Activated CD4-positive, alpha-beta T cell treated with anti-CD3 and anti-CD28 coated beads, Interleukin-2, amount 10 ng/mL, durations not matched to agents 24 days and 14 days (primary cell): Measurements from ENCODE around the gene ZHX3. TPM values are rescaled to one million over a fixed set of nuclear protein-coding genes. Genes with fewer than 3 reads are reported as not detected.
A peak's percentile ranks its signal among the peaks of the same experiment; 100 is the strongest.

Experiments
- DNase-seq: peaks from one replicate; pipeline ENCODE4 v3.0.0; 2022
- H3K27ac Mint-ChIP-seq: one replicate; pipeline ENCODE4 v1.8.0; 2022; ENCODE audit warnings: mild to moderate bottlenecking, mixed read lengths
- H3K27me3 Mint-ChIP-seq: one replicate; pipeline ENCODE4 v1.8.0; 2022; ENCODE audit warnings: mixed read lengths
- H3K36me3 Mint-ChIP-seq: one replicate; pipeline ENCODE4 v1.8.0; 2022; ENCODE audit warnings: low read depth, mild to moderate bottlenecking, mixed read lengths
- H3K4me1 Mint-ChIP-seq: one replicate; pipeline ENCODE4 v1.8.0; 2021; ENCODE audit warnings: mixed read lengths
- H3K4me3 Mint-ChIP-seq: one replicate; pipeline ENCODE4 v1.8.0; 2022; ENCODE audit warnings: mild to moderate bottlenecking, moderate library complexity, mixed read lengths
- H3K9me3 Mint-ChIP-seq: one replicate; pipeline ENCODE4 v1.8.0; 2021; ENCODE audit warnings: mixed read lengths
- intact Hi-C: fragments of 100-400 bp; cut with micrococcal nuclease; formaldehyde crosslinking; loops from one replicate; pipeline ENCODE4 v1.15.1; 2023
- total RNA-seq: library from RNA; stranded (reverse); gene quantifications from 2 replicates; pipeline ENCODE4 v1.2.3, GENCODE V29; 2022

The ZHX3 gene
- total RNA-seq, 1 donor from 2014 or later = 11.7 TPM

DNA sequence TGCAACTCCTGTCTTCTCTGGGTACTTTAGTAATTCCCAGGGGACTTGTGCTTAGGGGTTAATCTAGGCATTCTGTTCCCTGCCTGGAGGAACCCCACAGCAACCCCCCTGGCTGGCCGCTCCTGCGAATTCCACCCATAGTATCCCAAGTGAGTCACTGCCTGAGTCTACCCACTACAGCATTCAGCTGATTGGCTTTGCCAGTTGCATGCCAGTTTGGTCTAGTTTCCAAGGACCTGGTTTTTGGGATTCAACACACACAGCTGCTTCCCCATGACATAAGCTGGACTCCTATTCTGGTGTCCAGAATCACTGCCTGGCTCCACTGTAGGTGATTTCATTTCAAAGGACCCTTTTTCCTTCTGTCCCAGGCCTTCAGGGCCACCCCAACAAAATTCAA, 139.9 kb downstream of the ZHX3 start:
- Mint-ChIP-seq H3K27me3 (no peaks in the 10 kb centered on the region), H3K4me1 (peaks cover 14% of the 10 kb centered on the region), H3K36me3 (peaks cover 58% of the 10 kb centered on the region), H3K27ac (peak overlapping the region; percentile 60), H3K4me3 (no peak overlapping the region), H3K9me3 (no peaks in the 10 kb centered on the region)
- intact Hi-C loops = no loop called here
- DNase-seq = no peak

DNA sequence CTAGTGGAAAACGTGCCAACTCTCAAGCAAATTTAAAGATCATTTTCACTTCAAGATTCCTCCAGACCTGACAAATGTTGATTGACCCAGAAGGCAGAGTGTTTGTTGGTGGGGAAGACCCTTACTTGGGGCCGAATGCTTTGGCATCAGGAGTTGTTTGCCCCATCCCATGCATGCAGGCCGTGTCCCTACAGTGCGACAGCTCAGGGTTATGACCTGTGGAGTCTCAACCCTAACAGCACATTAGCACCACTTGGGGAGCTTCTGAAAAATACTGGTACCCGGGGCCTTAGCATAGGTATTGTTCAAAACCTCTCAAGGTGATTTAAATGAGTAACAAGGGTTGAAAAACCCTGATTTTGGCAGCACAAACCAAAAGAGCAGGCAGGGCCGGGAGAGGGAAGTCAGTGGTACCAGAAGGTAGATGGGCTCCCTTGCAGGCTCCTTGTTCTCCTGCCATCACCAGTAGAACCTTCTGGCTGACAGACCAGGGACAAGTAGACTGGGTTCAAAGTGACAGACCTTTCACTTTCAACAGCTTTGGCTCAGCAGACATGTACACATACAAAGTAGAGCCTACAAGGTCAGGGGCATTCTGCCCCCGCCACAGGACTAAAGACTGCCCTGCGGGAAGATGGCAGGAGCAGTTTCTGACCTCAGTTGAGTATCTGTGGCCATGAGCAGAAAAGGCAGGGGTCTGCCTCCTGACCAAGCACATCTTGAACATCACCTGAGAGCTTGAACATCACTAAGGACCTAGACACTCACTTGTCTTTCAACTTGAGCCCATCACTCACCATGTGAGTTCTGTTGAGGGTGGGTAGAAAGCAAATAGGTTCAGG, 140.6 kb downstream of the ZHX3 start:
- intact Hi-C loops = no loop called here
- H3K27me3 Mint-ChIP-seq = no peaks in the 10 kb centered on the region
- peaks cover 13% of the 10 kb centered on the region for H3K4me1 Mint-ChIP-seq
- no peak for DNase-seq
- H3K27ac Mint-ChIP-seq = peak overlapping the region; percentile 32
- peaks cover 59% of the 10 kb centered on the region for H3K36me3 Mint-ChIP-seq
- no peak overlapping the region for H3K4me3 Mint-ChIP-seq
- no peaks in the 10 kb centered on the region for H3K9me3 Mint-ChIP-seq

DNA sequence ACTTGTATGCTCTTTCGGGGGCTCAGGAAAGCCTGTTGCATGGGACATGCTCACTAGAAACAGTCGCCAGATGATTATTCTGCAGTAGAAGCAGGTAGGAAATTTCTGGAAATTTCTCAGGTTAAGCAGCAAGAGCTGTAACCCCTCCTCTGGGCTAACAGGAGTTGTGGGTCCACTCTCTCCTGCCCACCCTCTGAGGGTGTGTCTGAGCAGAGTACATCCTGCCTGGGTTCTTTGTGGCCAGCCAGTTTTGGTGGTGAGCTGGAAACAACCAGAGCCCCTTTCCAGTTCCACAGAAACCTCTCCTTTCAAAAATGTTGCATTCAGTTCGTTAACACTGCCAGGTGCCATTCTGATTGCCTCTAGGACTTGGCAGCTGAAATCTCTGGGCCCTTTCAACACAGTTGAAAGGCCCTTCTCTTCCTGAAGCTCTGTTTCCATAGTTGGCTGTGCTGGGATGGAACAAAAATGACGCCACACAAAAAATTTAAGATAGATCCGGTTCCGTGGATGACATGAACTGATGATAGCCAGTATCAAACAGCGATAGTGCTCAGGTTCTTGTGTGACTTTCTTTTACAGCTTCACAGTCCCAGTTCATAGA, 141.7 kb downstream of the ZHX3 start:
- intact Hi-C loops = no loop called here
- H3K9me3 Mint-ChIP-seq = no peaks in the 10 kb centered on the region

DNA sequence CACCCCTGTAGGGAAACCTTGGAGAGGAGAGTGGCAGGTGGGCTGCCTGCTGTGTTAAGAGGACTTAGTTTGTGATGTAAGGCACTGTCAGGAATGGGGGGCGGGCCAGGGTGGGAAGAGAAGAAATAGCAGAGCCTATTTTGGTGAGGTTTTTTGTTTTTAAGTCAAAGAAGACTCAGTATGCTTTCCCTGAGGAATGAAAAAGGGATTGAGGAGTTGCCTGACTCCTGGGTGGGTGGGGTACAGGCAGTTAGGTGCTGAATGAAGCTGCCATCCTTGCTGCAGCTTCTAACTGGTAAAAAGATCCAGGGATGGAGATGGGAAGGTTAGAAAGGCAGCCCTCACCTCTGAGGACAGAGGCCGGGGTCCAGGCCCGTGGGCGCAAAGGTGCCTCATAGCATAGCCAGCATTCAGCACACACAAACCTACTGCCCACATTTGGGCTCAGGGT, 142.3 kb downstream of the ZHX3 start:
- no peaks in the 10 kb centered on the region for H3K9me3 Mint-ChIP-seq
- H3K27me3 Mint-ChIP-seq = no peaks in the 10 kb centered on the region
- intact Hi-C loops = no loop called here
- H3K4me1 Mint-ChIP-seq = peaks cover 18% of the 10 kb centered on the region
- no peak for DNase-seq
- peak overlapping the region; percentile 48 for H3K27ac Mint-ChIP-seq
- H3K36me3 Mint-ChIP-seq = peaks cover 69% of the 10 kb centered on the region
- no peak overlapping the region for H3K4me3 Mint-ChIP-seq

More for the DNA sequence above, 141.7 kb downstream of the ZHX3 start:
- Mint-ChIP-seq H3K4me3 (no peak overlapping the region), H3K36me3 (peaks cover 69% of the 10 kb centered on the region), H3K4me1 (peaks cover 18% of the 10 kb centered on the region), H3K27ac (peak overlapping the region; percentile 60), H3K27me3 (no peaks in the 10 kb centered on the region)
- no peak for DNase-seq

DNA sequence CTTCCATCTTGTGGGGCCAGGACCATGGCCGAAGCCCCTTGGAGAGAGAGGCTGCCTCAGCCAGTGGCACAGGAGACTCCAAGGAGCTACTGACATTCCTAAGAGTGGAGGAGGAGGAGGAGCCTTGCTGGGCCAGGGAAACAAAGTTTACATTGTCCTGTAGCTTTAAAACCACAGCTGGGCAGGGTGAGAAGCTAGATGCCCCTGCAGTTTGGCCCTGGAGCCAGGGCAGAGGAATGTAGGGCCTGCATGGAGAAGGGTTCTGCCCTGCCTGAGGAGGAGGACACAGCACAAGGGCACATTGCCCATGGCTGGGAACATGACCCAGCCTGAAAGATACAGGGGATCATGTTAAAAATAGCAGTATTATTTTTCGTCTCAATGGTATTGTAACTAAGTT, 142.7 kb downstream of the ZHX3 start:
- H3K4me1 Mint-ChIP-seq = peaks cover 18% of the 10 kb centered on the region
- no peaks in the 10 kb centered on the region for H3K27me3 Mint-ChIP-seq
- peak overlapping the region; percentile 57 for H3K27ac Mint-ChIP-seq

DNA sequence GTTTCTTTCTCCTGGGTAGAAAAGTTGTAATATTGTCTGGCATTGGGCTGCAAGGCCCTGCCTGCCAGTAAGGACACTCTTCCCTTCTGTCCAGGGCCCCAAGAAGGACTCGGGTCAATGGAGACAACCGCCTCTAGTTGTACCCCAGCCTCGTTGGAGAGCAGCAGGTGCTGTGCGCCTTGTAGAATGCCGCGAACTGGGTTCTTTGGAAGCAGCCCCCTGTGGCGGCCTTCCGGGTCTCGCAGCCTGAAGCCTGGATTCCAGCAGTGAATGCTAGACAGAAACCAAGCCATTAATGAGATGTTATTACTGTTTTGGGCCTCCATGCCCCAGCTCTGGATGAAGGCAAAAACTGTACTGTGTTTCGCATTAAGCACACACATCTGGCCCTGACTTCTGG, 143.2 kb downstream of the ZHX3 start:
- H3K9me3 Mint-ChIP-seq = no peaks in the 10 kb centered on the region
- H3K36me3 Mint-ChIP-seq = peaks cover 72% of the 10 kb centered on the region
- H3K4me1 Mint-ChIP-seq = peaks cover 18% of the 10 kb centered on the region
- no peak overlapping the region for H3K4me3 Mint-ChIP-seq
- no peaks in the 10 kb centered on the region for H3K27me3 Mint-ChIP-seq
- intact Hi-C loops = loop anchor here (5.0 kb wide), 1 partner anchor 37 kb away; the partner anchor contains the start of gene PLCG1
- peak overlapping the region; percentile 57 for H3K27ac Mint-ChIP-seq
- DNase-seq = no peak

More for the DNA sequence above, 142.7 kb downstream of the ZHX3 start:
- no peak for DNase-seq
- Mint-ChIP-seq H3K9me3 (no peaks in the 10 kb centered on the region), H3K36me3 (peaks cover 69% of the 10 kb centered on the region), H3K4me3 (no peak overlapping the region)
- intact Hi-C loops = loop anchor here (5.0 kb wide), 1 partner anchor 37 kb away; the partner anchor contains the start of gene PLCG1

DNA sequence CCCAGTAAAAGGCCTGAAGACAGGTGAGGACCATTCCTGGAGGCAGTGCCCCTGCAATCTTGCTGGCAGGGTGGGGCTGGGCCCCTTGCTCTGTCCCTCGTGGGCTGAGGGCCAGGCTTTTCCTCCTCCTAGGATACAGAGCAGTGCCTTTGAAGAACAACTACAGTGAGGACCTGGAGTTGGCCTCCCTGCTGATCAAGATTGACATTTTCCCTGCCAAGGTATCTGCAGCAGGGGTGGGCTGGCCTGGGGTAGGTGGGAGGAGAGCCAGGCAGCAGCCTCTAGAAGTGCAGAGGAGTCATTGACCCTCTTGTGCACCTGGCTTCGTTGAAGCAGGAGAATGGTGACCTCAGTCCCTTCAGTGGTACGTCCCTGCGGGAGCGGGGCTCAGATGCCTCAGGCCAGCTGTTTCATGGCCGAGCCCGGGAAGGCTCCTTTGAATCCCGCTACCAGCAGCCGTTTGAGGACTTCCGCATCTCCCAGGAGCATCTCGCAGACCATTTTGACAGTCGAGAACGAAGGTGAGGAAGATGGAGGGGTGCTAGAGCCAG, 143.7 kb downstream of the ZHX3 start:
- intact Hi-C loops = loop anchor here (1.0 to 5.0 kb wide), 3 partner anchors 37 to 166 kb away; partner anchors contain the start of genes LPIN3 and PLCG1
- no peaks in the 10 kb centered on the region for H3K9me3 Mint-ChIP-seq
- H3K4me1 Mint-ChIP-seq = peaks cover 18% of the 10 kb centered on the region
- H3K27ac Mint-ChIP-seq = peak overlapping the region; percentile 70
- H3K4me3 Mint-ChIP-seq = no peak overlapping the region
- H3K36me3 Mint-ChIP-seq = peaks cover 73% of the 10 kb centered on the region
- DNase-seq = no peak
- H3K27me3 Mint-ChIP-seq = no peaks in the 10 kb centered on the region

DNA sequence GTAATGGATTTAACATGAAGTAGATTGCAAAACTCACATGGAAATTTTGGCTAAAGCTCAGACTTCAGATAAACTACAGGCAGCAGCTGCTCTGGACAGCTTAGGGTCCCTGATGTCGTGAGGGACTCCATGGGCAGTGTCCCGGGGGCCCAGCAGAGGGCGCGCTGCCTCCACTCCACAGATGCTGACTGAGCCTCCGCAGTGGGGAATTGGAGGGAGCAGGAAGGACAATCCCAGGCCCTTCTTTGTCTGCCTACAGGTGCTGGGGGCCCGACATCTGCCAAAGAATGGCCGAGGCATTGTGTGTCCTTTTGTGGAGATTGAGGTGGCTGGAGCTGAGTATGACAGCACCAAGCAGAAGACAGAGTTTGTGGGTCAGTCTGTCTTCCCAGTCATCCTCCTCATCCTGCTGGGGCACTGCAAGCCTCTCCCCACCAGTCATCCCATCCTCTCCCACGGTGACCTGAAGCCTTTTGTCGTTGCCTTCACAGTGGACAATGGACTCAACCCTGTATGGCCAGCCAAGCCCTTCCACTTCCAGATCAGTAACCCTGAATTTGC, 144.3 kb downstream of the ZHX3 start:
- peaks cover 73% of the 10 kb centered on the region for H3K36me3 Mint-ChIP-seq
- intact Hi-C loops = loop anchor here (1.0 to 5.0 kb wide), 3 partner anchors 36 to 167 kb away; partner anchors contain the start of genes LPIN3 and PLCG1
- peak overlapping the region; percentile 46 for H3K27ac Mint-ChIP-seq
- H3K27me3 Mint-ChIP-seq = no peaks in the 10 kb centered on the region
- DNase-seq = peak; percentile 89
- H3K9me3 Mint-ChIP-seq = no peaks in the 10 kb centered on the region
- H3K4me1 Mint-ChIP-seq = peaks cover 18% of the 10 kb centered on the region
- no peak overlapping the region for H3K4me3 Mint-ChIP-seq

DNA sequence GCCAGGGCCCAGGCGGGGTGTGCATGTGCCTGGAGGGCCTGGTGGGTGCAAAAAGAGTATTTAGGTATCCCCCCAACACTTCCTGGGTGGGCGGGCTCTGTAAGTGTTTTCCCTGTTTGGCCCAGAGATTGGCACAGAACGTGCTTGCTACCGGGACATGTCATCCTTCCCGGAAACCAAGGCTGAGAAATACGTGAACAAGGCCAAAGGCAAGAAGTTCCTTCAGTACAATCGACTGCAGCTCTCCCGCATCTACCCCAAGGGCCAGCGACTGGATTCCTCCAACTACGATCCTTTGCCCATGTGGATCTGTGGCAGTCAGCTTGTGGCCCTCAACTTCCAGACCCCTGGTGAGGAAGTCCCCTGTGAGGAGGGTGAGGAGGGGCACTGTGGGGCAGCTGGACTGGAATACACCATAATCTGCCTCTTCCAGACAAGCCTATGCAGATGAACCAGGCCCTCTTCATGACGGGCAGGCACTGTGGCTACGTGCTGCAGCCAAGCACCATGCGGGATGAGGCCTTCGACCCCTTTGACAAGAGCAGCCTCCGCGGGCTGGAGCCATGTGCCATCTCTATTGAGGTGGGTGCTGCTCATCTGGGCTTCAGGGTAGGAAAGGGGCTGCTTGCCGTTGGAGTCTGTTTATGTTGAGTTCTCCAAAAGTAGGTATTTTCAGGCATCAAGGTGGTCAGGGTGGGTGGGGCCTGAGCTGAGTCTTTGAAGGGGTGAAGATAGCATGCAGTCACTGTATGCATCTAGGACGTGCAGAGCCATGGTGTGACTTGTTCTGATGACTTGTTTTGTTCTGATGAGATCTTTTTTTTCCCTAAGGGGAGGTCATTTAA, 145.0 kb downstream of the ZHX3 start:
- Mint-ChIP-seq H3K27me3 (no peaks in the 10 kb centered on the region), H3K36me3 (peaks cover 70% of the 10 kb centered on the region), H3K9me3 (no peaks in the 10 kb centered on the region), H3K4me1 (peaks cover 18% of the 10 kb centered on the region), H3K27ac (peak overlapping the region; percentile 46), H3K4me3 (no peak overlapping the region)
- intact Hi-C loops = loop anchor here (1.0 to 5.0 kb wide), 3 partner anchors 35 to 168 kb away; partner anchors contain the start of genes LPIN3 and PLCG1
- no peak for DNase-seq

DNA sequence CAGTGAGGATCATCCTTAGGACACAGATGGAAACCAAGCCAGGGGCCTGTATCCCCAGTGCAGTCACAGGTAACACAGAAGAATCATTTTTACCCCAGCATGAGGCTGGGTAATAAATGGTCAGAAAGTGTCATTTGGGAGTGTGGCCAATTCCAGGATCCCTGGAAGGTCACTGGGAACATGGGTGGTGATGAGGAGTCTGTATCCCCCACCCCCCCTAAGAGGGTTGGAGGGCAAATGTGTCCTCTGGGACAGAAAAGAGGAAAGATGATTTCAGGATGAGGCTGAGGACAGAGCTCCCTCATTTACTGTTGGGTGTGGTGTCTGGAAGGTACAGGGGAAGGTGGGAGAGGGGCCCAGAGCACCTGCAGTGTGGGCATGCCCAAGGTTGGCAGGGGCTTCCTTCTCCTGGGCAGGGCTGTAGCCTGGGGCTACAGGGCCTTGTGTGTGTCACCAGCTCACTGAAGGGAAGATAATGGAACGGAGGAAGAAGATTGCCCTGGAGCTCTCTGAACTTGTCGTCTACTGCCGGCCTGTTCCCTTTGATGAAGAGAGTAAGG, 145.7 kb downstream of the ZHX3 start:
- peak overlapping the region; percentile 38 for H3K27ac Mint-ChIP-seq
- intact Hi-C loops = loop anchor here (5.0 kb wide), 1 partner anchor 35 kb away; the partner anchor contains the start of gene PLCG1
- DNase-seq = no peak
- no peaks in the 10 kb centered on the region for H3K27me3 Mint-ChIP-seq
- no peaks in the 10 kb centered on the region for H3K9me3 Mint-ChIP-seq
- H3K4me1 Mint-ChIP-seq = peaks cover 25% of the 10 kb centered on the region
- H3K36me3 Mint-ChIP-seq = peaks cover 73% of the 10 kb centered on the region
- no peak overlapping the region for H3K4me3 Mint-ChIP-seq

DNA sequence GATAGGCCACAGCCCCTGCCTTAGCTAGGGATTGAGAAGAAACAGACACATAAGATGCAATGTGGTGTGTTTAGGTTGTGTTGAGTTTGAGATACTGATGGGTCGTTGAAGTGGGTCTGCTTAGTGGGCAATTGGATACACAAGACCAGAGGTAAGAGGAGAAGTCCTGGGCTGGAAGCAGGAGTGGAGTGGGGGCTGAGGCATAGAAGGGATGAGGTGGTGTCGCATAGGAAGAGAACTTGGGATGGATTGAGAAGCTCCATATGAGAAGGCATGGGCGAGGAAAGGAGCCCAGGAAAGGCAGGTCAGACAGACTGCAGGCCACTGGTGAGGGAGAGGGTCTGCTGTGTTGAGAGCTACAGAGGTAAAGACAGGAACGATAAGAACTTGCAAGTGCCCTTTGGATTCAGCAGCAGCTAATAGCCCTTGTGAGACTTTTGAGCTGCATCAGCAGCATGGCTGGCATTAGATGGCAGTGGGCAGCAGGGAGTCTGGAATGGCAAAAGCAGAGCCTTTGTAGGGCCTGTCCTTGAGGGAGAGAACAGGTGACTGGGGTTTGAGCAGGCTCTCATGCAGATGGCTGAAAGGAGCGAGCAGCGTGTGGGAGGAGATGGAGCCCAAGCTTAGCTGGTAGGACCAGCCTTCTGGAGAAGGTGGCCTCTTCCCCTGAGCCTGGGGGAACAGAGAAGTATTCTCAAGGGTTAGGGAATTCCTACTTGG, 147.0 kb downstream of the ZHX3 start:
- H3K27me3 Mint-ChIP-seq = no peaks in the 10 kb centered on the region
- DNase-seq = no peak
- H3K4me1 Mint-ChIP-seq = peaks cover 29% of the 10 kb centered on the region
- H3K9me3 Mint-ChIP-seq = no peaks in the 10 kb centered on the region
- no peak overlapping the region for H3K4me3 Mint-ChIP-seq
- peaks cover 75% of the 10 kb centered on the region for H3K36me3 Mint-ChIP-seq
- intact Hi-C loops = loop anchor here (5.0 kb wide), 1 partner anchor 33 kb away; the partner anchor contains the start of gene PLCG1
- H3K27ac Mint-ChIP-seq = peak overlapping the region; percentile 10

DNA sequence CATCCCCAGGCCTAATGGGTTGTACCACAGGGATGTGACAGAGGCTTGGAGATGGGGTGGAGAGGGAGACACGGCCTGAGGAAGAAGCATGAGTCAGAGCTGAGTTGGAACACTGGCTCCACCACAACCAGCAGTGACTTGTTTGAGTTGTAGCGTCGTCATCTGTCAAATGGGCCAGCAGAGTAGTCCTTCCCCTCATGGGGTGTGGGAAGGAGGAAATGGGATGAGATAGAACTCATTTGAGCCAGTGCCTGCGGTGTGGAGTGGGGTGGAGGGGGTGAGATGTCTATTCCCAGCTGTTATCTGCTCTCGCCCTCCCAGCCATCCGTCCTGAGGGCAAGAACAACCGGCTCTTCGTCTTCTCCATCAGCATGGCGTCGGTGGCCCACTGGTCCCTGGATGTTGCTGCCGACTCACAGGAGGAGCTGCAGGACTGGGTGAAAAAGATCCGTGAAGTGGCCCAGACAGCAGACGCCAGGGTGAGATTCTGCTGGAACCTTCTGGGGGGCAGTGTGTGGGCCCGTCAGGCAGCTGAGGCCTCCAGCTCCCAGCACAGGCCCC, 147.7 kb downstream of the ZHX3 start:
- Mint-ChIP-seq H3K27ac (peak overlapping the region; percentile 50), H3K36me3 (peaks cover 77% of the 10 kb centered on the region), H3K27me3 (no peaks in the 10 kb centered on the region), H3K4me1 (peaks cover 28% of the 10 kb centered on the region), H3K9me3 (no peaks in the 10 kb centered on the region), H3K4me3 (no peak overlapping the region)
- DNase-seq = no peak
- intact Hi-C loops = loop anchor here (5.0 kb wide), 1 partner anchor 33 kb away; the partner anchor contains the start of gene PLCG1
